GM18498 (cell line): ENCODE data around the gene PLEKHA5.
"Not testable (repeated sequence)": the region's sequence is repeated elsewhere in the genome, so short reads cannot be mapped to it uniquely, and the experiment has no call there.

Experiments
- ATAC-seq: cut with Tn5 transposase; IDR thresholded peaks from one replicate; pipeline ENCODE4 v1.9.1; 2021; ENCODE audit warnings: mild to moderate bottlenecking, moderate library complexity; ENCODE audit not compliant: unreplicated experiment

The PLEKHA5 gene

DNA sequence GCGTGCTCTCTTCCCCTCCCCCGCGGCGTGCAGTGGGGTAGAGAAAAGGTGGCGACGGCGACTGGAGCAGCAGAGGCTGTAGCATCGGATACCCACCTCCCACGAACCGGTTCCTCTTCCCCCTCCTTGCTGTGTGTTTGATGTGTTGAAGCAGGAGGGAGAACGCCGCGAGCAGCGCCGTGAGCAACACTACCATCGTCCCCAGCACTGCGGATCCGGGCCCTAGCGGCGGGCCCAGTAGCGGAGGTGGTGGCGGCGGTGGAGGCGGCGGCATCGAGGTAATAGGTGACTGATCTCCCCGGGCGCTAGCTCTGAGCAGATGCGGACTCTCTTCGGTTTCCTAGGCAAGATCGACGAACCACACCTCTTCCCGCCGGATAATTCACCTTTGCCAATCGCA lies 176.8 kb downstream of the PLEKHA5 start:
- no peak for ATAC-seq

DNA sequence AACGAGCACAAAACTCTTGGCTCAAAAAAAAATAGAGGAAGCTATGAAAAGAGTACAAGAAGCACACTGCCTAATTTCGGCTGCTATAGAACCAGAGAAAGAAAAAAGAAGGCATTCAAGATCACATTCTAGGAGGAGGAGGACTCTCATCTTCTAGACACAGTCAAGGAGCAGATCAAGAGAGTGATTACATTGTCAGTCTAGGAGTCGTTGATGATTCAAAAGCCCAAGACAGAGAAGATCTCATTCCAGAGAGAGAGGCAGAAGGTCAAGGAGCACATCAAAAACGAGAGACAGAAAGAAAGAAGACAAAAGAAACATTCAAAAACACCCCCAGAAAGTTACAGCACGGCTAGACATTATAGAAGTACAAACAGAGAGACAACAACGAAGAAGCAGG lies 177.9 kb downstream of the PLEKHA5 start:
- no peak for ATAC-seq

- ATAC-seq, result no peak
Observed at GRCh38 chr12:19311165-19311564, 181.6 kb downstream of the PLEKHA5 start.

DNA sequence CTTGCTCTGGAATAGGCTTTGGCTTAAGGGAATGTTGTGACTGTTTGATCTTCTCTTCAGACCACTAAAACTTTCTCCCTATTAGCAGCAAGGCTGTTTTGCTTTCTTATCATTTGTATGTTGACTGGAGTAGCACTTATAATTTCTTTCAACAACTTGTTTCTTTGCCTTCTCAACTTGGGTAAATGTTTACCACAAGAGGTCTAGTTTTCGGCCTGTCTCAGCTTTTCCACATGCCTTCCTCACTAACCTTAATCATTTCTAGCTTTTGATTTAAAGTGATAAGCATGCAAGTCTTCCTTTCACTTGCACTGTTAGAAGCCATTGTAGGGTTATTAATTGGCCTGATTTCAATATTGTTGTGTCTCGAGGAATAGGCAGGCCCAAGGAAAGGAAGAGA lies 183.1 kb downstream of the PLEKHA5 start:
- no peak for ATAC-seq

DNA sequence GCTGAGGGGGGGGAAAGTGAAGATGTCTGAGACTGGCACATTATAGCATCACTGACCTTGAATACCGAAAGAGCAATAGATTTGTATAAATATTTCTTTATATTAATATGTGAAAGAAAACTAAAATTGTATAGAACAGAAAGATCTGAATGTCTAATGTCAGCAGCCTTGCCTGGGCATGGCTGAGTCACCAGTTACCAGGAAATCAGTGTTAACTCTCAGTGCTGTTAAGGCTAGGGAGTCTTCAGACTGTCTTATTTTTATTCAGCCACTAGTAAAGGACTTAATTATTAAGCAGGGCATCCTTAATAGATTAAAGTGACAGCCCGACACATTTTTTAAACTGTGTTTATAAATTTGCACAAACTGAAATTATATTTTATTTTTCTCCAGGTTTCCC lies 186.9 kb downstream of the PLEKHA5 start:
- no peak for ATAC-seq

DNA sequence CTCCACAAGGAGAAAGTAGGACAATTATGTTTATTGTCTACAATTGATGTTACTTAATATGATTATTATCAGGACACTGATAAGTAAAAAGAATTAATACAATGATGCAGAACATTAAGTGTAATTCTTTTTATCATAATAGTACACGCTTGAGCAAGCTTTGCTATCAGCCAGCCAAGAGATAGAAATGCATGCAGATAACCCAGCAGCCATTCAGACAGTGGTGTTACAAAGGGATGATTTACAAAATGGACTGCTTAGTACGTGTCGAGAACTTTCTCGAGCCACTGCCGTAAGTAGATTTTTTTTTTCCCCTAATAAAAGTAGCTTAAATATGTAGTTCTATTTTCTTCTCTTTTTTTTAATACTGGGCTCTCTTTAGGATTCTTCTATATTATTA lies 192.8 kb downstream of the PLEKHA5 start:
- ATAC-seq, result no peak

DNA sequence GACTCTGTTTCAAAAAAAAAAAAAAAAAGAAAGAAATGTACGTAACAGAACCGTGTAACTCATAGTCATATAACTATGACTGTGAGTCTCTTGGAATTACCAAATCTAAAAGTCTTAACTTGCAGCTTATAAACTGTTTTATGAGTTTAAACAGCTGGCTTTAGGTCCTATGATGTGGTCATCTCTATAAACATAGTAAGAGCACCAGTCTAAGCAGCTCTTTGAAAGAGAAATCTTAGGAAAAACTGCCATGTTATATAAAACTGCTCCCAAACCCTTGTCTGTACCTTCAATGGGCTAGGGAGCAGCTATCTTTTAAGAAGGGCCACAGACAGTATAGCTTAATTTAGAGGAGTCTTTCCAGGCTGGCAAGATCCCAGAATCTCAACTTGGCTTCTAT lies 194.3 kb downstream of the PLEKHA5 start:
- no peak for ATAC-seq

DNA sequence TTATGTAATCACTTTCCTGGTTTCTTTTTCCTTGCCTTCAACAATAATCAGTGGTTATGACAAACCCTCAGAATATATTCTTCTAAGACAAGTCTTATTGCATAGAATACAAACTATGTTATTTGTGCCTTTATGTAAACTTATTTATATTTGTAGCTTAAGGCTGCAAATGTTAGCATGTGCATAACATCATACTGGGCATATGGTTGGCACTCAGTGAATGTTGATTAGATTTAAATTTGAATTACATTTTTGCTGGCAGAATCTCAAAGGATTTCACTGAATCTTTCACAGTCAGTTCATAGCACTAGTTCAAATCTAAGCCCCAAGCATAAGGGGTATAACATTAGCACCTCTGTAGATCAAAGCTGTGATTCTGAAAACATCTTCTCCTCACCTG lies 196.6 kb downstream of the PLEKHA5 start:
- no peak for ATAC-seq

- ATAC-seq, result no peak
Observed at GRCh38 chr12:19332196-19332595, 202.7 kb downstream of the PLEKHA5 start.

GRCh38 chr12:19338405-19338804 lies 208.9 kb downstream of the PLEKHA5 start:
- ATAC-seq, result no peak

- ATAC-seq, result not testable (repeated sequence)
Observed at GRCh38 chr12:19350850-19351249, 221.3 kb downstream of the PLEKHA5 start.

- no peak for ATAC-seq
Observed at GRCh38 chr12:19351346-19351745, 221.8 kb downstream of the PLEKHA5 start.

DNA sequence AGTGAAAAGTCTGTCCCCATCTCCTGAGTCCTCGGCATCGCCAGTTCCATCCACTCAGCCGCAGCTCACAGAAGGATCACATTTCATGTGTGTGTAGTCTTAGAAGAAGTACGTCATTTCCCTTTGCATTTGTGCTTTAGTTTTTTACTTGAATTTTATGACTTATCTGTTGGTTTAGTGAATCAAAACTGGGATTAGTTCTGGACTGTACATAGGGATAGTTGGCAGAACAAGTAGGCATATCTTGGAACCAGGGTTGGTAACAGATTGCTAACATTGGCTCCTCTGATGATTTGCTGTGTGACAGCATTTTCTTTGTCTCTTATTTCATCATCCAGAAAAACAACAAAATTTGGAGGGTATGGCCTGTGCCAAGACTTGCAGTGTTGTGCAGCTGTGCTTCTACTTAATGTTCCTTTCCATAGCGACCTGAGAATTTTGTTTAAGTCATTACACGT lies 240.2 kb downstream of the PLEKHA5 start:
- no peak for ATAC-seq

DNA sequence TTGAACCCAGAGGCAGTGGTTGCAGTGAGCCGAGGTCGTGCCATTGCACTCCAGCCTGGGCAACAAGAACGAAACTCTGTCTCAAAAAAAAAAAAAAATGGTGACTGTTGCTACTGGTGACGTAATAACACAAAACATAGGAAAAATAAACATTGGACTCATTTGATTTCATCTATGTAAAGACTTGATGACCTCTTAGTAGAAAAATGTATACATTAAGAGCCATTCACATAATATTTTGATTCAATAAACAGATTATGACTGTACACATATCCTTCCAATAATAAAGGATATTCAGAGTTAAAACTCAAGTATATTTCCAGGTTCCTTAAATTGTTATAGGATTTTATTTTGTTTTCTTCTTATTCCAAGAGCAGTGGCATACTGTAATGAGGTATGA lies 244.1 kb downstream of the PLEKHA5 start:
- ATAC-seq, result no peak

DNA sequence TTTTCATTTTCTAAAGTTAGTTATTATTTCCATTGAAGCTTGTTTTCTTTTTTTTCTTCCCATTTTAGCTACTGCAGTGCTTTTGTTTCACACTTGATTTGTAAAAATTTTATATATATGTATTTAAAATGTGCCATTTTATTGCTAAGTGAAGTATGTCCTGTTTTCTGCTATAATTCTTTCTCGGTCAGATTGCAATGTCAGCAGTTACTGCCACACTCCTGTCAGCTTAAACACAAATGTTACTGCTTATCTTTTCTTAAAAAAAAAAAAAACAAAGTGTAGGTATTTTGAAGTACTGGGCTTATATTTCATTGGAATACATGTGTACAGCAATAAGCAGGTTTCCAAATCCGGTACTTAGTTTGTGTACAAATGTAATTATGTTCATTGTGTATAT lies 246.4 kb downstream of the PLEKHA5 start:
- ATAC-seq, result no peak

- no peak for ATAC-seq
Observed at GRCh38 chr12:19376691-19377090, 247.2 kb downstream of the PLEKHA5 start.

DNA sequence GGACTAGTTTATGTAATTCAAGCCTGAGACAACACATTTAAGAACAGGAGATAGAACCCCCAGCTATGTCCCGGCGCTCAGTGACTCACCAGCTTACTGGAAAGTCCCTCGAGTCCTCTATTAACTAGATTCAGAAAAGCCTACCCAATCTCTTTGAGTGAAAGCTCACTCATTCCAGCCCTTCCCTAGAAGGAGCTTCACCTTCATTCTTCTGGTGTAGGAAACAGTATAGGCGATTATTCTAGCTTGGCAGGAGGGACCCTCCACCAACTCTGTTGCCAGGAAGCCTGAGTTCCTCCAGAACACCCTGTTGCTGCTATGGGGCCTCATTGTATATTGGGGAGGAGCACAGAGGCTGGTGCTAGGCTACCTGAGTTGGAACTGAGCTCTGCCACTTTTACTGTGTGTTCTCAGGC lies 252.6 kb downstream of the PLEKHA5 start:
- ATAC-seq, result peak; percentile 93

- no peak for ATAC-seq
Observed at GRCh38 chr12:19382563-19382962, 253.0 kb downstream of the PLEKHA5 start.

GRCh38 chr12:19387161-19387560 lies 257.6 kb downstream of the PLEKHA5 start:
- no peak for ATAC-seq

GRCh38 chr12:19388131-19388549 lies 258.6 kb downstream of the PLEKHA5 start:
- no peak for ATAC-seq

GRCh38 chr12:19390051-19390598 lies 260.6 kb downstream of the PLEKHA5 start:
- ATAC-seq, result no peak

DNA sequence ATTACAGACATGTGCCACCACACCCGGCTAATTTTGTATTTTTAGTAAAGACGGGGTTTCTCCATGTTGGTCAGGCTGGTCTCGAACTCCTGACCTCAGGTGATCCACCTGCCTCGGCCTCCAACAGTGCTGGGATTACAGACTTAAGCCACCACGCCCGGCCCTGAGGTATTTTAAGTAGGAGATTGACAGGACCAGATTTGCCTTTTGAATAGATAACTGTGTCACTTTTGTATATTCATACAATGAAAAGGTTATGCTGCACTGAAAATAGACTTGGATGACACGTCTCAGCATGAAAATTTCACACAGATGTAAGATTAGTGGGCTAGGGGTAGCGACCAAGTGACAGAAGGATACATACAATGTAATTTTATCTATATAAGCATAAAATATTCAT lies 263.1 kb downstream of the PLEKHA5 start:
- ATAC-seq, result not testable (repeated sequence)

DNA sequence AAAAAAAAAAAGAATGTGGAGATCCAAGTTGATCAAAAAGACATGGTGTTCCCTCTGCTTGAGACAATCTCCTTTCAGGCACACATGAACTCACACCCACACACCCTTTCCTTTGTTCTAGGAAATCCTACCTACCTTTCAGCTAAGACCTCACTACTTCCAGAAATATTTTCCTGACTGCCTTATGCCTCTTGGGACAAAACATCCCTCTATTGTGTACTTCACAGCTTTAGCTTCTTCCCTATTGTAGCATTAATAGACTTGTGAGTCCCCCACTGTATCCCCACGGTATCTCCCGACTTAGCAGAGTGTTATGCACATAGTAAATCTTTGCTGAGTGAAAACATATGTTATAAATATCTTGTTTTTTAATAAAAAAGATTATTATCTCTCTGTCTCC lies 264.9 kb downstream of the PLEKHA5 start:
- ATAC-seq, result no peak
